Nephron progenitor cell (in vitro differentiated cells): ENCODE results near the gene LRRC1.

Source experiments
- DNase-seq: peaks from one replicate; pipeline ENCODE4 v3.0.0; 2021
- H3K27ac Mint-ChIP-seq: 2 replicates; pipeline ENCODE4 v1.8.0; 2021; ENCODE audit warnings: mild to moderate bottlenecking, moderate library complexity, mixed read lengths
- H3K27me3 Mint-ChIP-seq: 2 replicates; pipeline ENCODE4 v1.8.0; 2021; ENCODE audit warnings: mild to moderate bottlenecking, low read depth, mixed read lengths; ENCODE audit not compliant: poor library complexity
- H3K36me3 Mint-ChIP-seq: 2 replicates; pipeline ENCODE4 v1.8.0; 2021; ENCODE audit warnings: low read depth, mixed read lengths
- H3K4me1 Mint-ChIP-seq: 2 replicates; pipeline ENCODE4 v1.8.0; 2021; ENCODE audit warnings: mixed read lengths
- H3K4me3 Mint-ChIP-seq: 2 replicates; pipeline ENCODE4 v1.8.0; 2021; ENCODE audit warnings: mild to moderate bottlenecking, moderate library complexity, mixed read lengths
- H3K9me3 Mint-ChIP-seq: 2 replicates; pipeline ENCODE4 v1.8.0; 2021; ENCODE audit warnings: mild to moderate bottlenecking, moderate library complexity, mixed read lengths
- CTCF ChIP-seq: fragments of 200-600 bp; sonication (generic); IDR thresholded peaks from 2 replicates; pipeline ENCODE4 v1.5.0; 2021; ENCODE audit warnings: antibody characterized with exemption

Gene LRRC1

DNA sequence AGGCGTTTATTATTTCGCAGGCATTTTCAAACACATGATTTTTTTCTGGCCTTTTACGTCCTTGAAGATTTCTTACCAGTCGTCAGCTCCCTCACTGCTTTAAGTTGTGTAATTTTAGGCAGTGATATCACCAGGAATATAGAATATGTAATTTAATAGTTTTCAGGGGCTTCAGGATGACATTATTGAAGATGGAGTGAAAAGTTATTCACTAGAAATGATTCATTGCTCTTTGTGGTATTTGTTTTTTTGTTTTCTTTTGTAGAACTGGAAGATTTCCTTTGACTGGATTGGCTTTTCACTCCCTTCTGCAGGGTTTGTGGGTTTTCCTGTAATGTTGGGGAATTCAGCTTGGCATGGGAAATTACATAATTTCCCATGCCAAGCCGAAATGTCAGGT is 2.0 kb downstream of the LRRC1 start:
- Mint-ChIP-seq H3K27me3 (peaks cover 61% of the 10 kb centered on the region), H3K27ac (no peak overlapping the region), H3K4me3 (peak overlapping the region; percentile 99), H3K9me3 (peaks cover 1% of the 10 kb centered on the region), H3K4me1 (peaks cover 38% of the 10 kb centered on the region), H3K36me3 (no peaks in the 10 kb centered on the region)
- no peak for TF ChIP-seq CTCF
- no peak for DNase-seq

- H3K9me3 Mint-ChIP-seq, result no peaks in the 10 kb centered on the region
- peaks cover 38% of the 10 kb centered on the region for H3K4me1 Mint-ChIP-seq
- no peaks in the 10 kb centered on the region for H3K36me3 Mint-ChIP-seq
- DNase-seq, result no peak
- H3K27ac Mint-ChIP-seq, result no peak overlapping the region
- peak overlapping the region; percentile 4 for H3K4me3 Mint-ChIP-seq
- no peak for TF ChIP-seq CTCF
- peaks cover 57% of the 10 kb centered on the region for H3K27me3 Mint-ChIP-seq
These were observed 2.5 kb downstream of the LRRC1 start for GRCh38 chr6:53797304-53797703.

DNA sequence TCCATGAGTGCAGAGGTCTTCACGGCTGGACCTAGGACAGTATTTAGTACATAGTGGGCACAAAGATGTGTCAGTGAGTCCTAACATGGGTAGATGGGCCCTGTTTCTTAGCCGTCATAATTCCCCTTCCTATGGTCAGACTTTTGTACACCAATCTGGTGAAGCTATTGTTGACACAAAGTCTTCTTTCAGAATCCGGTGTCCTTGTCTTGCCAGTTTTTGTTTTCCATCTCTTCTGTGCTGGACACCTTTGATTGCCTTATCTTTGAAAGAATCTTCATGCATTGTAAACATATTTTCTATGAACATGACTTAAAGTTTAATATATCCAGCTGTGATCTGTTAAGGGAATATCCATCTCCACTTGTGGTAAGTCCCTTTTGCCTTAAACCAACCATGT is 4.5 kb downstream of the LRRC1 start:
- Mint-ChIP-seq H3K36me3 (no peaks in the 10 kb centered on the region), H3K4me1 (peaks cover 18% of the 10 kb centered on the region), H3K27me3 (peaks cover 45% of the 10 kb centered on the region), H3K27ac (no peak overlapping the region), H3K4me3 (no peak overlapping the region), H3K9me3 (no peaks in the 10 kb centered on the region)
- TF ChIP-seq CTCF, result no peak
- no peak for DNase-seq

GRCh38 chr6:53801022-53801421 is 6.2 kb downstream of the LRRC1 start:
- Mint-ChIP-seq H3K9me3 (no peaks in the 10 kb centered on the region), H3K36me3 (no peaks in the 10 kb centered on the region), H3K4me3 (no peak overlapping the region), H3K4me1 (peaks cover 12% of the 10 kb centered on the region), H3K27me3 (peaks cover 33% of the 10 kb centered on the region), H3K27ac (no peak overlapping the region)
- TF ChIP-seq CTCF, result no peak
- DNase-seq, result no peak

DNA sequence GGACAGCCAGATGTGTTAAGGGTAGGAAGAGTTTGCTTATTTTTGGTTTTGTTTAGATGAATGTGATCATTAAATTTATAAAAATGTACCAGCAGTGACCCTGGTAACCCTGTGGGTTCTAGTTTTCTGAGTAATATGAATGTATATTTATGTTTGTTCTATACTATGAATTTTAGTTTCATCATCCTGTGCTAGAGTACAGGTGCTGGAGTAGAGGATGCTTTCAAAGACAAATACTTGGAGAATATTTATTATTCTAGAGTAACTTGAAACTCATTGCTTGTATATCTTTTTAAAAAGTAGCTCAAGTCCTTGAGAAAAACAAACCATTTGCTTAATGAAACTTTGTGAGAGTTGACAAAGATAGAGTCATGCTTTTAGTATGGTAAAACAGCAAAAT is 7.8 kb downstream of the LRRC1 start:
- Mint-ChIP-seq H3K9me3 (no peaks in the 10 kb centered on the region), H3K4me1 (no peaks in the 10 kb centered on the region)

More for the DNA sequence above, 7.8 kb downstream of the LRRC1 start:
- Mint-ChIP-seq H3K36me3 (no peaks in the 10 kb centered on the region), H3K27me3 (peaks cover 17% of the 10 kb centered on the region), H3K27ac (no peak overlapping the region), H3K4me3 (no peak overlapping the region)
- no peak for DNase-seq
- TF ChIP-seq CTCF, result no peak
